Measurements from ENCODE around the gene CSNK1D.

DNA sequence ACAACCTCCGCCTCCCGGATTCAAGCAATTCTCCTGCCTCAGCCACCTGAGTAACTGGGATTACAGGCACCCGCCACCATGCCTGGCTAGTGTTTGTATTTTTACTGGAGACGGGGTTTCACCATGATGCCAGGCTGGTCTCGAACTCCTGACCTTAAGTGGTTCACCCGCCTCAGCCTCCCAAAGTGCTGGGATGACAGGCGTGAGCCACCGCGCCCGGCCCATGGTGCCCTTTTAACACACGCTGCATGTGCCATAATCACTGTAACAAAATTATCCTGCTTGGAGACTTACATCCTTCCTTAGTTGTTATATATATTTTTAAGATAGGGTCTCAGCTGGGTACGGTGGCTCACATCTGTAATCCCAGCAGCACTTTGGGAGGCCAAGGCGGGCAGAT lies 38.5 kb upstream of the CSNK1D start:
- TF ChIP-seq, protein P1, sequence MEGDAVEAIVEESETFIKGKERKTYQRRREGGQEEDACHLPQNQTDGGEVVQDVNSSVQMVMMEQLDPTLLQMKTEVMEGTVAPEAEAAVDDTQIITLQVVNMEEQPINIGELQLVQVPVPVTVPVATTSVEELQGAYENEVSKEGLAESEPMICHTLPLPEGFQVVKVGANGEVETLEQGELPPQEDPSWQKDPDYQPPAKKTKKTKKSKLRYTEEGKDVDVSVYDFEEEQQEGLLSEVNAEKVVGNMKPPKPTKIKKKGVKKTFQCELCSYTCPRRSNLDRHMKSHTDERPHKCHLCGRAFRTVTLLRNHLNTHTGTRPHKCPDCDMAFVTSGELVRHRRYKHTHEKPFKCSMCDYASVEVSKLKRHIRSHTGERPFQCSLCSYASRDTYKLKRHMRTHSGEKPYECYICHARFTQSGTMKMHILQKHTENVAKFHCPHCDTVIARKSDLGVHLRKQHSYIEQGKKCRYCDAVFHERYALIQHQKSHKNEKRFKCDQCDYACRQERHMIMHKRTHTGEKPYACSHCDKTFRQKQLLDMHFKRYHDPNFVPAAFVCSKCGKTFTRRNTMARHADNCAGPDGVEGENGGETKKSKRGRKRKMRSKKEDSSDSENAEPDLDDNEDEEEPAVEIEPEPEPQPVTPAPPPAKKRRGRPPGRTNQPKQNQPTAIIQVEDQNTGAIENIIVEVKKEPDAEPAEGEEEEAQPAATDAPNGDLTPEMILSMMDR (IDR thresholded peaks at IDR 0.05): no peak
- no peak for TF ChIP-seq POLR2A (IDR thresholded peaks at IDR 0.05)

Data from body of pancreas (tissue), 4 donors.